GM19468 (cell line): ENCODE data around the gene PPA2.
A peak's percentile ranks its signal among the peaks of the same experiment; 100 is the strongest.
"Not testable (repeated sequence)": the region's sequence is repeated elsewhere in the genome, so short reads cannot be mapped to it uniquely, and the experiment has no call there.

Source experiments
- ATAC-seq: cut with Tn5 transposase; IDR thresholded peaks from one replicate; pipeline ENCODE4 v1.9.1; 2021; ENCODE audit warnings: mild to moderate bottlenecking, moderate library complexity, moderate number of reproducible peaks; ENCODE audit not compliant: unreplicated experiment; ENCODE audit errors: extremely low read depth

PPA2 gene

DNA sequence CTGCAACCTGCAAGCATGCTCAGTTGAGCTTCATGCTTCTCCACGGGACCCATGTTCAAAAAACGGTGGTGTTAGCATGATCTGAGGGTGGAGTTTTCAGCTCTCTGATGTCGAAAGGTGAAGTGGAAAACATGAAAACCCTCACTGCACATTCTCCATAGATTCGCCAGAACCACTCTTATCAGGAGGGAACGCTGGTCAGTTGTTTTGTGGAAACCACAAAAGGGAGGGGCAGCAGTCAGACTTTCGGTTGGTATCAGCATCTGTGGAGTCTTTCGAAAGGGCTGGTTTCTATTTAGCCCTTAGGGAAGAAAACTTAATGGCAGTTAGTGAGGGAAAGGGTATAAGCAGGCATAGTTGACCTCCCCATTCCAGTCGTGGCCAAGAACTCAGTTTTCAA lies 12.6 kb downstream of the PPA2 start:
- no peak for ATAC-seq

DNA sequence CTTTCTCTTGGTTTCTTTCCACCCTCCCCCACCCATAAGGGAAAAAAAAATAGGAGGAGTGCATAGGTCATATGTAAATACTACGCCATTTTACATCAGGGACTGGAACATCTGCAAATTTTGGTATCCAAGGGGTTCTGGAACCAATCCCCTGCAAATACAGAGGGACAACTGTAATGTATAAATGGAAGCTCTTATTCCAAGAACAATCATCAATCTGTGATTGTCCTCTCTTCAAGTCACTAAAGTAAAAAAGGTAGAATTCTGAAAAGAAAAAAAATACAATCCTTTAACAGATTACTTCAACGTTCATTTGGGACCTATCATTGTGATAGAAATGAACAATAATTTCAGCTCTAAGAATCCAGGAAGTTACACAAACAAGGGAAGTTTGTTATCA lies 13.6 kb downstream of the PPA2 start:
- ATAC-seq: no peak

DNA sequence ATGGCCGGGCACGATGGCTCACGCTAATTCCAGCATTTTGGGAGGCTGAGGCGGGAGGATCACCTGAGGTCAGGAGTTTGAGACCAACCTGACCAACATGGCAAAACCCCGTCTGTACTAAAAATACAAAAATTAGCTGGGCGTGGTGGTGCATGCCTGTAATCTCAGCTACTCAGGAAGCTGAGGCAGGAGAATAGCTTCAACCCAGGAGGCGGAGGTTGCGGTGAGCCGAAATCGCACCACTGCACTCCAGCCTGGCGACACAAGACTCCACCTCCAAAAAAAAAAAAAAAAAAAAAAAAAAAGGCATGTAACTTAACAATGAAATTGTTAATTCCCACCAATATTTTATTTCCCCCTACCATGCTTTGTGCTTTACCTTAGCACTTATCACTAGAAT lies 15.3 kb downstream of the PPA2 start:
- ATAC-seq: not testable (repeated sequence)

GRCh38 chr4:105458001-105458400 lies 15.9 kb downstream of the PPA2 start:
- no peak for ATAC-seq

DNA sequence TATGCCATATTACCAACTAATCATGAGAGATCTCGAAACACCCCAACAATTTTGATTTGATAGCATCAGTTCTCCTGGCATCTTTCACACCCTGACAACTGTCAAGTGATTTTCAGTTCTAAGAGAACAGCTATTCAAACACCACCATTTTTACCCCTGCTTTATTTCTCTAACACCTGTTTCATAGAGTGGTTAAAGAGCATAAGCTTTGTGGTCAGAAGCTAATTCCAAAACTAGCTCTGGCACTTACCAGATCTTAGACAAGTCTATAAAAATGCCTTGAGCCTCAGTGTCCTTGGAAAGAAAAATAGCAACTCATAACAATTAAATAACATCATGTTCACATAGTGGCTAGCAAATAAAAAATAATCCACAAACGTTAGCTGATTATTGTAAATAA lies 17.9 kb downstream of the PPA2 start:
- ATAC-seq: no peak

- ATAC-seq: no peak
Measured at GRCh38 chr4:105455182-105455581, 18.7 kb downstream of the PPA2 start.

- peak; percentile 55 for ATAC-seq
Measured at GRCh38 chr4:105453550-105454205, 20.2 kb downstream of the PPA2 start.

DNA sequence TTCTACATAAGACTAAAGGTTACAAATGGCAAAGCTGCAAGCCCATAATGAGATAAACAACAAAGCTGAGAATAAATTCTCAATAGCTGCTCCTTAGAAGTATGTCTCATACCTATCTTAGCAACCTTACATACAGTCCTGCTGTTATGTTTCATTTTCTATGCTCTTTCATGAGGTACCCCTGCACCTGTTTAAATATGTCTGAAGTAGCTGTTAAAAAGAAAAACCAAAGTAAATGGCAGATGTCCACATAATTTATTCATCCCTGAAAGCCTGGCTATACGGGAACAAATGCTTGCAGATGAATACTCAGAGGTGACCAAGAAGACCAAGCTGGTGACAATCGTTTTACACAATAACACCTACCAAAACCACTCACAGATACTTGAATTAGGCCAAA lies 22.5 kb downstream of the PPA2 start:
- no peak for ATAC-seq

DNA sequence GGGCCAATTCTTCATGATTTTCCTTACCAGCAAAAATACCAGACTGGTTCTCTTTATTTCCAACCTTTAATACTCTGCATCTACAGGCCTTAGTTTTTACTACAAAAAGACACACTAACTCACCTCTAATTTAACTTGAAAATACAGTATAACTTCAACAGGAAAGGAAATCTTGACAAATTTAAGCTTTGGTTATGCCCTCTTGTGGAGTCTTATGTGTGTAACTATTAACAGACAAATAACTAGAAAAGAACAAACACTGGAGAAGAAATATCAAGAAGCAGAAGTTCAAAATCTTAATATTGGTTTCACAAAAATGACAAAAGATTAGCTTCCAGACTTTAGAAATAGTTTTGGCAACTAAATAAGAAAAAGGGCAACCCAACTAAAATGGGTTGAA lies 33.0 kb downstream of the PPA2 start:
- no peak for ATAC-seq

DNA sequence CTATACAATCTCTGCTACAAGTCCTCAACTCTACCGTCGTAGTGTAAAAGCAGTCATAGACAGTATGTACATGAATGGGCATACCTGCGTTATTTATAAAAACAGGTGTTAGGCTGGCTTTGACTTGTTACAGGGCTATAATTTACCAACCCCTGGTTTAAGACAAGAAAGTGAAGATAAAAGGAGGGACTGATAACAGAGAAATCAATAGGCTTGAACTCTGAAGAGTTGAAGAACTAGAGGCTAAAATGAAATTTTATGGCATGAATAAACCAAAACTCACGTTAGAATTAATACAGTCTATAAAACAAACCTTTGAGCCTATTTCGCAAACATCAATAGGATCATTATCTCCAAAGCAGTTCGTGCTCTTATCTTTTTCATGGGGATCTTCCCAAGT lies 36.2 kb downstream of the PPA2 start:
- ATAC-seq: no peak

DNA sequence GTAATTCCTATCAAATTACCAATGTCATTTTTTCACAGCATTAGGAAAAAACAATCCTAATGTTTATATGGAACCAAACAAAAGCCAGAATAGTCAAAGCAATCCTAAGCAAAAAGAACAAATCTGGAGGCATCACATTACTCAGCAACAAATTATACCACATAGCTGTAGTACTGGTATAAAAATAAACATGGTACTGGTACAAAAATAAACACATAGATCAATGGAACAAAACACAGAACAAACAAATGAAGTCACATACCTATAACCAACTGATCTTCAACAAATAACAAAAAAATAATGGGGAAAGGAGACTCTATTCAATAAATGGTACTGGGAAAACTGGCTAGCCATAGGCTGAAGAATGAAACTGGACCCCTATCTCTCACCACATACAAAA lies 37.4 kb downstream of the PPA2 start:
- ATAC-seq: no peak

DNA sequence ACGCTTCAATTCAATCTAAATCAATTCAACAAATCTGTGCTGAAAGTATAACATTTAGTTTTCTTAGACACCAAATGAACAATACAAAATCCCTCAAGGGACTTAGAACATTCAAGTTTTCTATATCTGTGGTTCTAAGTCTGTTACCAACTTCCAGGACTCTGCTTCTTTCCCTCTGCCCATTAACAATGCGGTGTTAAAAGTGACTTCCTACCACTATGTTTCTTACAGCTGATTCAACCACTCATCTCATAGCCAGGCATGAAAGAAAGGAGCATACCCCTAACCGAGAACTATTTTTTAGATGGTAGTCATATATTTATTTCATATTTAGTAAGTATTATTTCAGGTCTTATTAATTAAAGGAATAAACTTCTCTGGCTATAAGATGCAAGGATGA lies 38.9 kb downstream of the PPA2 start:
- ATAC-seq: no peak

- no peak for ATAC-seq
Measured at GRCh38 chr4:105433421-105433820, 40.4 kb downstream of the PPA2 start.

DNA sequence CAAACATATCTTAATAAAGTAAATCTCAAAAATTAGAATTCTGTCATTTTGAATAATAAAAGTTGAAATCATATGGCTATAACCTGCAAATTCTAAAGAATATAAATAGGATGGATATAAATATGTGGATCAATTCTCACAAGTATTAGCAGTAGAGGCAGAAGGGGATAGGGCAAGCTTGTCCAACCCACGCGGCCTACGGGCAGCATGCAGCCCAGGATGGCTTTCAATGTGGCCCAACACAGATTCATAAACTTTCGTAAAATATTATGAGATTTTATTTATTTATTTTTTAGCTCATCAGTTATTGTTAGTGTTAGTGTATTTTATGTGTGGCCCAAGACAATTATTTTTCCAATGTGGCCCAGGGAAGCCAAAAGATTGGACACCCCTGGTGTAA lies 41.4 kb downstream of the PPA2 start:
- no peak for ATAC-seq

DNA sequence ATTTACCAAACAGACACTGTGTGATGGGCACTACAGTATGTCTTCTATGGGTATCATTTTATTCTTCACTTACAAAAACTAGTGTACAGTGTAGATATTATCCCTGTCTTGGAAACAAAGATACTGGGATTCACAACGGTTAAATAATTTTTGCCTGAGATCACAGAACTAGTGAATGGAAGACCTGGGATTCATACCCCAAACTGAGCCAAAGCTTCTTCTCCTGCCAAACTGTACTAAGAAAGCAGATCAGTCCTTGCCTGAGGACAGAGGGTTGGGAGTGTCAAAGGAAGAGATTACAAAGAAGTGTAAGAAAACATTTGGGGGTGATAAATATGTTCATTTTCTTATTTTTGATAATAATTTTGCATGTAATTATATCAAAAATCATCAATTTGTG lies 43.1 kb downstream of the PPA2 start:
- no peak for ATAC-seq

- no peak for ATAC-seq
Measured at GRCh38 chr4:105426187-105426897, 47.5 kb downstream of the PPA2 start.

DNA sequence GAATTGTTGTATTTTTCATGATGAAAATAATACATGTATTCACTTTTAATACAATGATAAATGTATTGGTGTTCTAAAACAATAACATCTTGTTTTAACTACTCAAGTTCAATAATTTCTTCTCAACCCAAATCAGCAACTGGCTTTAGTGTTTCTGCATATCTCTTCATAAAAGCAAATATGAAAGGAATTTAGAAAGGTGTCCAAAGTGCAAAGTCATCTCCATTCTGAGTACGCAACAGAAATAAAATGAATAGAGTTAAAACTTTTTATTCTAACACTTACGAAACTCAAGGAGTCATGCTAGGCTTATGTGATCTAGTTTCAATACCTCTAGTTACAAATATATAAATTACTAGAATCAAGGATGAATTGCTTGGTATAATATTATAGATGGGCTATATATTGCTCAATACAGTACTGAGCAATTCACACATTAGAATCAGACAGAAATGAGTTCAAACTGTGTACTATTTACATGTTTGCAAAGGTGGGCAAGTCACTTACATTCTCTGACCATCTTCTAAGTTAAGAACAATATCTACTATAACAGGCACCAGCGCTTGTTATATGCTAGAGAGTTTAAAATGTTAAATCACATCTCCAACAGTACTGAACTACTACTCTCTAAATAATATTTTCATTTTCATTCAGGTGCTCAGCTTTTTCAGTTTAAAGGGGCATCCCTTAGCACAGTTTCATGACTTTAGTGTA lies 51.5 kb downstream of the PPA2 start:
- ATAC-seq: no peak

GRCh38 chr4:105417624-105418023 lies 56.2 kb downstream of the PPA2 start:
- no peak for ATAC-seq

DNA sequence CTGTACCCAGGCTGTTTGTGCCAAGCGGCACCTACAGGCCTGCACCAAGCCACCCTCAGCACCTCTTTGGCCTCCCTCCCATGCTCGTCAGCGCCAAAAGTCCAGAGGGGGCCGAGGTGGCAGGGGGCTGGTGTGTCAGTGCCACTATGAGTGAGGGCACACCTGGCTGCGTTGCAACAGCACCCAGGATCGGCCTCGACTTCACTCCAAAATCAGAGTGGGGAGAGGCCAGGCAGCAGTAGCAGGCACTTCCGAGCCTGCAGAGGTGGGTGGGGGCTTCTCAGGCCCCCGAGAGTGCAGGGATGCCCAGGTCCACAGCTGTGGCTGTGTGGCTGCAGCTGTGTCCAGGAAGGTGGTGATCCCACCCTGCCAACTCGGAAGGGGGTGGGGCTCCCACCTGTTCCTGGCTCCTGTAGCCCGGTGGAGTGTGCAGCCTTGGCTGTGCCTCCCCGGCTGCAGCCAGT lies 58.5 kb downstream of the PPA2 start:
- ATAC-seq: no peak

- ATAC-seq: no peak
Measured at GRCh38 chr4:105414316-105414715, 59.5 kb downstream of the PPA2 start.

DNA sequence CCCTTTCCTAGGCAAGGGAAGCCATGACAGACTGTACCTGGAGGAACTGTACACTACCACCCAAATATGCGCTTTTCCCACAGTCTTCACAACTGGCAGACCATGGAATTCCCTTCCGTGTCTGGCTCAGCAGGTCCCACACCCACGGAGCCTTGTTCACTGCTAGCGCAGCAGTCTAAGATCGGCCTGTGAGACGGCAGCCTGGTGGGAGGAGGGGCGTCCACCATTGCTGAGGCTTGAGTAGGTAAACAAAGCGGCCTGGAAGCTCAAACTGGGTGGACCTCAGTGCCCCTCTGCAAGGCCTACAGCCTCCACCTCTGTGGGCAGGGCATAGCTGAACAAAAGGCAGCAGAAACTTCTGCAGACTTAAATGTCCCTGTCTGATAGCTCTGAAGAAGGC lies 64.7 kb downstream of the PPA2 start:
- ATAC-seq: not testable (repeated sequence)
